Smooth muscle cell (in vitro differentiated cells): ENCODE results near the gene ACO2. TPM values are rescaled to one million over a fixed set of nuclear protein-coding genes. Genes with fewer than 3 reads are reported as not detected.

ENCODE experiments used
- DNase-seq: peaks from one replicate; lab custom pipeline; 2025; ENCODE audit not compliant: unreplicated experiment; lab: John Stamatoyannopoulos, UW
- H2AFZ ChIP-seq: fragments of 200-600 bp; sonication (generic); 2 replicates; pipeline ENCODE4 v1.6.0; 2016; ENCODE audit warnings: antibody characterized with exemption, low read depth, mild to moderate bottlenecking
- H3F3A ChIP-seq: fragments of 200-600 bp; sonication (generic); 2 replicates; pipeline ENCODE4 v1.6.0; 2017; ENCODE audit warnings: antibody characterized with exemption, low read depth
- H3K27ac ChIP-seq: fragments of 200-600 bp; sonication (generic); 2 replicates; pipeline ENCODE4 v1.5.1; 2016; ENCODE audit warnings: low read depth, mild to moderate bottlenecking
- H3K27me3 ChIP-seq: fragments of 200-600 bp; sonication (generic); 2 replicates; pipeline ENCODE4 v1.6.1; 2016; ENCODE audit warnings: low read depth, mild to moderate bottlenecking
- H3K36me3 ChIP-seq: fragments of 200-600 bp; sonication (generic); 2 replicates; pipeline ENCODE4 v1.5.1; 2016; ENCODE audit warnings: low read depth
- H3K4me1 ChIP-seq: fragments of 200-600 bp; sonication (generic); 2 replicates; pipeline ENCODE4 v1.5.1; 2016; ENCODE audit warnings: low read depth
- H3K4me2 ChIP-seq: fragments of 200-600 bp; sonication (generic); 2 replicates; pipeline ENCODE4 v1.6.0; 2016; ENCODE audit warnings: mild to moderate bottlenecking
- H3K4me3 ChIP-seq: fragments of 200-600 bp; sonication (generic); 2 replicates; pipeline ENCODE4 v1.5.1; 2016; ENCODE audit warnings: mild to moderate bottlenecking
- H3K79me2 ChIP-seq: fragments of 200-600 bp; sonication (generic); 2 replicates; pipeline ENCODE4 v1.6.0; 2016; ENCODE audit warnings: low read depth, mild to moderate bottlenecking
- H3K9ac ChIP-seq: fragments of 200-600 bp; sonication (generic); 2 replicates; pipeline ENCODE4 v1.6.0; 2016; ENCODE audit warnings: low read depth
- H3K9me3 ChIP-seq: fragments of 200-600 bp; sonication (generic); replicated peaks from 2 replicates; pipeline ENCODE4 v1.5.1; 2016; ENCODE audit warnings: low read depth
- H4K20me1 ChIP-seq: fragments of 200-600 bp; sonication (generic); 2 replicates; pipeline ENCODE4 v1.6.0; 2016; ENCODE audit warnings: low read depth
- WGBS: methylation state at CpG from one replicate; pipeline ENCODE4 v1.1.7; 2016; ENCODE audit warnings: low lambda C conversion rate; 5-methylcytosine and 5-hydroxymethylcytosine counted together
- polyA plus RNA-seq: library from polyadenylated mRNA; unstranded; fragments of >200 nt; fragmentation: Nextera tagmentation; extraction: Ambion mirVana; gene quantifications from 2 replicates; pipeline ENCODE4 v1.2.1, GENCODE V29; 2016
- total RNA-seq: library from RNA; depleted of rRNA; stranded (reverse); fragments of >200 nt; gene quantifications from 2 replicates; pipeline ENCODE4 v1.2.3, GENCODE V29; 2014
- TF ChIP-seq, protein P1 (sequence below): fragments of 200-600 bp; sonication (generic); IDR thresholded peaks from 2 replicates; pipeline ENCODE4 v1.5.1; 2017; ENCODE audit warnings: borderline replicate concordance, mild to moderate bottlenecking, antibody characterized with exemption; ENCODE audit not compliant: insufficient read depth, poor library complexity, severe bottlenecking

The ACO2 gene
- total and polyA plus RNA-seq, 2 experiments from 2014 or later: 33.0 to 72.1 TPM

DNA sequence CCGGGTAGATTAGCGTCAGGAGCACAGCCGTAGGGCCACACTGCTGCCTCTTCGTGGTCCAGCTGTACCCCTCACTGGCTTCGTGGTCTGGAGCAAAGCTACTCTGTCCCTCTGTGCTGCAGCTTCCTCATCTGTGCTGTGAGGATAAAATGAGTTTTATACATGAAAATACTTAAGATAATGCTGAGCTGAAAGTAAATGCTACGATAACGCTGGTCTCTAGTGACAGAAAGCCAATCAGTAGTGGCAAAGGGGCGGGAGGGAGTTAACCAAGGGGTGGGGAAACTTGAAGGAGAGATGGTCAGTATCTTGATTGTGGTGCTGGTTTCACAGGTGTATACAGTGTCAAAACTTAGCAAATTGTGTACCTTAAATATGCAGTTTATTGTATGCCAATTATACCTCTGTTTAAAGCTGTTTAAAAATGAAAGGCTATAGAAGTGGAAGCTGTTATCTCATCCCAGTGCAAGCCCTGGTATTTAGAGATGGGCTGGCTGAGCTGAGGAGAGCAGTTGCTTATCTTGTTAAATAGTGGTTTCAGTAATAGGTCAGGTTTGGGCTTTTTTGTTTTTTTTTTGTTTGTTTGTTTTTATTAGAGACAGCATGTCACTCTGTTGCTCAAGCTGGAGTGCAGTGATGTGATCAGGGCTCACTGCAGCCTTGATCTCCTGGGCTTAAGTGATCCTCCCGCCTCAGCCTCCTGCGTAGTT, 36.7 kb downstream of the ACO2 start:
- Histone ChIP-seq H3K4me3 (no peak overlapping the region), H3K4me1 (no peaks in the 10 kb centered on the region), H3K4me2 (no peak overlapping the region), H3K9ac (no peak overlapping the region), H3K9me3 (no peaks in the 10 kb centered on the region), H3K27ac (no peak overlapping the region), H2AFZ (no peak overlapping the region), H4K20me1 (peaks cover 45% of the 10 kb centered on the region), H3K36me3 (no peaks in the 10 kb centered on the region), H3K79me2 (peaks cover 6% of the 10 kb centered on the region), H3K27me3 (no peaks in the 10 kb centered on the region), H3F3A (no peaks in the 10 kb centered on the region)
- DNase-seq: no peak
- TF ChIP-seq, protein P1, sequence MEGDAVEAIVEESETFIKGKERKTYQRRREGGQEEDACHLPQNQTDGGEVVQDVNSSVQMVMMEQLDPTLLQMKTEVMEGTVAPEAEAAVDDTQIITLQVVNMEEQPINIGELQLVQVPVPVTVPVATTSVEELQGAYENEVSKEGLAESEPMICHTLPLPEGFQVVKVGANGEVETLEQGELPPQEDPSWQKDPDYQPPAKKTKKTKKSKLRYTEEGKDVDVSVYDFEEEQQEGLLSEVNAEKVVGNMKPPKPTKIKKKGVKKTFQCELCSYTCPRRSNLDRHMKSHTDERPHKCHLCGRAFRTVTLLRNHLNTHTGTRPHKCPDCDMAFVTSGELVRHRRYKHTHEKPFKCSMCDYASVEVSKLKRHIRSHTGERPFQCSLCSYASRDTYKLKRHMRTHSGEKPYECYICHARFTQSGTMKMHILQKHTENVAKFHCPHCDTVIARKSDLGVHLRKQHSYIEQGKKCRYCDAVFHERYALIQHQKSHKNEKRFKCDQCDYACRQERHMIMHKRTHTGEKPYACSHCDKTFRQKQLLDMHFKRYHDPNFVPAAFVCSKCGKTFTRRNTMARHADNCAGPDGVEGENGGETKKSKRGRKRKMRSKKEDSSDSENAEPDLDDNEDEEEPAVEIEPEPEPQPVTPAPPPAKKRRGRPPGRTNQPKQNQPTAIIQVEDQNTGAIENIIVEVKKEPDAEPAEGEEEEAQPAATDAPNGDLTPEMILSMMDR: no peak
- WGBS: 97% methylated on average over 10 of the region's 10 CpGs

DNA sequence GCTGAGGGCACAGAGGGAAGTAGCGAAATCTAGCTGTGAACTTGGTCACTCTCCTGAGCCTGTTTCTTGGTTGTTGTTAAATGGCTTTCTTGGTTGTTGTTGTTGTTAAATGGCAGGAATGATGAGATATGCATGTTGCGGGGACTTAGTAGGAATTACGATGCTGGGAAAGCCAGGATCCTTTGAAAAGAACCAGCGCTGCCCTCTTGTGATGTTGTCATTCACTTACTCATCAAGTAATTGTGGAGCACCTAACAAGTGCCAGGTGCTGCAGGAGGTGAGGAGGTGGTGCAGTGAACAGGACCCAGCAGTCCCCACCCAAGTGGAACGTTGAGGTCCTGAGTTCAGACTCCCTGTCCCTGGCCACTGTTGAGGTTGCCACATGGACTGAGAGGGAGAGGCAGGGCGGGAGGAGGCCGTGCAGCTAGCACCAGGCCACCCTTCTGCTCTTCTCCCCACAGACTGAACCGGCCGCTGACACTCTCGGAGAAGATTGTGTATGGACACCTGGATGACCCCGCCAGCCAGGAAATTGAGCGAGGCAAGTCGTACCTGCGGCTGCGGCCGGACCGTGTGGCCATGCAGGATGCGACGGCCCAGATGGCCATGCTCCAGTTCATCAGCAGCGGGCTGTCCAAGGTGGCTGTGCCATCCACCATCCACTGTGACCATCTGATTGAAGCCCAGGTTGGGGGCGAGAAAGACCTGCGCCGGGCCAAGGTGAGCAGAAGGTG, 38.6 kb downstream of the ACO2 start:
- no peak overlapping the region for H3K9ac ChIP-seq

DNA sequence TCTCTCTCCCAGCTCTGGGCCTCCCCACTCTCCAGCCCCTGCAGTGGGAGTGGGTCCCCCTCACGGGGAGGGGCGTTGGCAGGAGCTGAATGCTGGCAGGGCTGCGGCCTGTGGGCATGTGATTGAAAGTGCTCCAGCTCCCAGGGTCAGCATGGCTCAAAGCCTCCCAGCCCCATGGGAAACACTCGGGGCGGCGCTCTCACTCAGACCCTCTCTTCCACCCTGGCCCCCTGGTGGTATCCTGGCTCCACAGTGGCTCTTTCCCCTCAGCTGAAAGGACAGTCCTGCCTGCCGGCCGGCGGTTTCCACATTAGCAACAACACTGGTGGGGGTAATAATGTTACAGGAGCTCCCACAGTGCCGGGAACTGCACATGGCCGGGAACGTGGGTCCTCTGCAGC, 39.9 kb downstream of the ACO2 start:
- Histone ChIP-seq H3K9ac (no peak overlapping the region), H2AFZ (no peak overlapping the region), H3K4me2 (no peak overlapping the region), H3K27ac (no peak overlapping the region), H3K9me3 (no peaks in the 10 kb centered on the region), H3K27me3 (no peaks in the 10 kb centered on the region), H4K20me1 (peaks cover 32% of the 10 kb centered on the region), H3K4me1 (peaks cover 12% of the 10 kb centered on the region), H3K36me3 (no peaks in the 10 kb centered on the region), H3K4me3 (no peak overlapping the region), H3F3A (no peaks in the 10 kb centered on the region), H3K79me2 (peaks cover 6% of the 10 kb centered on the region)
- WGBS: 90% methylated on average over 12 of the region's 12 CpGs
- DNase-seq: no peak
- TF ChIP-seq, protein P1: no peak

More for the DNA sequence above, 38.6 kb downstream of the ACO2 start:
- Histone ChIP-seq H3K27me3 (no peaks in the 10 kb centered on the region), H3F3A (no peaks in the 10 kb centered on the region), H2AFZ (no peak overlapping the region), H3K4me2 (no peak overlapping the region), H3K4me3 (no peak overlapping the region), H4K20me1 (peaks cover 28% of the 10 kb centered on the region), H3K4me1 (peaks cover 2% of the 10 kb centered on the region), H3K79me2 (peaks cover 6% of the 10 kb centered on the region), H3K27ac (no peak overlapping the region), H3K36me3 (no peaks in the 10 kb centered on the region), H3K9me3 (no peaks in the 10 kb centered on the region)
- TF ChIP-seq, protein P1: no peak
- DNase-seq: no peak
- WGBS: 96% methylated on average over 22 of the region's 23 CpGs
